Esophagus muscularis mucosa (tissue), 4 donors: ENCODE results near the gene OAS2. TPM values are rescaled to one million over a fixed set of nuclear protein-coding genes. Genes with fewer than 3 reads are reported as not detected.

ENCODE experiments used
- DNase-seq: peaks from one replicate; pipeline ENCODE4 v3.0.0-alpha.2; 2017; ENCODE audit errors: extremely low spot score
- H3K27ac ChIP-seq, 4 donors: fragments of 200-600 bp; sonication (generic); replicated peaks in 1 of 4; 1 replicate in 3 of 4; 2 replicates in 1 of 4; pipeline ENCODE4 v1.5.1; 2016 to 2019; ENCODE audit warnings: mild to moderate bottlenecking in 1 of 4
- H3K27me3 ChIP-seq, 4 donors: fragments of 200-600 bp; sonication (generic); one replicate each; pipeline versions ENCODE4 v1.5.1 to v1.6.0; 2016 to 2019
- H3K36me3 ChIP-seq, 4 donors: fragments of 200-600 bp; sonication (generic); one replicate each; pipeline ENCODE4 v1.5.1; 2016 to 2019
- H3K4me1 ChIP-seq, 4 donors: fragments of 200-600 bp; sonication (generic); one replicate each; pipeline ENCODE4 v1.5.1; 2016 to 2019
- H3K4me3 ChIP-seq, 4 donors: fragments of 200-600 bp; sonication (generic); 1 replicate in 2 of 4; 2 replicates in 2 of 4; pipeline ENCODE4 v1.5.1; 2016 to 2019; ENCODE audit warnings: mild to moderate bottlenecking in 4 of 4, moderate library complexity in 1 of 4
- H3K9me3 ChIP-seq, 4 donors: fragments of 200-600 bp; sonication (generic); 1 replicate in 3 of 4; 2 replicates in 1 of 4; pipeline ENCODE4 v1.5.1; 2016 to 2019
- CTCF ChIP-seq, 3 experiments: fragments of 200-600 bp in 2 of 3; fragments of 450-650 bp in 1 of 3; sonication (generic) in 2 of 3; IDR thresholded peaks; one replicate each; pipeline ENCODE4 v1.5.1; 2017 to 2019; ENCODE audit warnings: antibody characterized with exemption in 3 of 3, mild to moderate bottlenecking in 2 of 3, moderate library complexity in 1 of 3
- EP300 ChIP-seq: sonication (generic); formaldehyde crosslinking; IDR thresholded peaks from one replicate; pipeline ENCODE4 v1.6.1; 2017; ENCODE audit warnings: antibody characterized with exemption
- POLR2A ChIP-seq: fragments of 450-650 bp; IDR thresholded peaks from one replicate; pipeline ENCODE4 v1.6.1; 2017; ENCODE audit warnings: antibody characterized with exemption, moderate library complexity, mild to moderate bottlenecking, low read depth
- POLR2AphosphoS5 ChIP-seq, 2 donors: sonication (generic); formaldehyde crosslinking; IDR thresholded peaks; one replicate each; pipeline ENCODE4 v1.6.1; 2017; ENCODE audit warnings: antibody characterized with exemption in 2 of 2
- WGBS: methylation state at CpG from one replicate; pipeline ENCODE4 v1.1.5; 2018; 5-methylcytosine and 5-hydroxymethylcytosine counted together
- intact Hi-C: fragments of 100-400 bp; cut with DNase I; formaldehyde crosslinking; loops from one replicate; pipeline ENCODE4 v1.15.1; 2023
- total RNA-seq, 4 donors: library from RNA; depleted of rRNA; stranded (reverse); fragments of >200 nt; gene quantifications; one replicate each; pipeline versions ENCODE4 v1.1.0 to v1.2.1, GENCODE V29; 2016

OAS2 gene
- total RNA-seq, 4 donors from 2014 or later, result 4.8 to 9.1 (median 7.4) TPM

- peaks cover 0 to 73% (median 22%) of the 10 kb centered on the region in 4 donors for H3K27me3 ChIP-seq
- no peaks in the 10 kb centered on the region for H3K36me3 ChIP-seq
- no peaks in the 10 kb centered on the region for H3K9me3 ChIP-seq
- 53% methylated on average over 11 of the region's 13 CpGs for WGBS
- peaks cover 7 to 19% (median 15%) of the 10 kb centered on the region in 4 donors for H3K4me1 ChIP-seq
- H3K4me3 ChIP-seq, result peak overlapping the region in 2 of 4 donors; percentile 54 to 60
- TF ChIP-seq POLR2A (no peak), EP300 (no peak), CTCF (IDR thresholded peaks at IDR 0.05) (no peak), POLR2AphosphoS5 (IDR thresholded peaks at IDR 0.05) (no peak)
- no peak overlapping the region for H3K27ac ChIP-seq
- DNase-seq, result no peak
- intact Hi-C loops, result no loop called here
These were observed 77.5 kb downstream of the OAS2 start for GRCh38 chr12:113055594-113056380.

- H3K4me1 ChIP-seq, result peaks cover 7 to 19% (median 15%) of the 10 kb centered on the region in 4 donors
- DNase-seq, result no peak
- WGBS, result 12% methylated on average over 7 of the region's 8 CpGs
- no peaks in the 10 kb centered on the region for H3K9me3 ChIP-seq
- intact Hi-C loops, result no loop called here
- peaks cover 0 to 76% (median 22%) of the 10 kb centered on the region in 4 donors for H3K27me3 ChIP-seq
- H3K36me3 ChIP-seq, result no peaks in the 10 kb centered on the region
- no peak overlapping the region for H3K27ac ChIP-seq
- peak overlapping the region; percentile 48 to 60 (median 53) for H3K4me3 ChIP-seq
- TF ChIP-seq POLR2A (no peak), CTCF (IDR thresholded peaks at IDR 0.05) (no peak), POLR2AphosphoS5 (IDR thresholded peaks at IDR 0.05) (no peak), EP300 (no peak)
These were observed 78.0 kb downstream of the OAS2 start for GRCh38 chr12:113056381-113056630.

- TF ChIP-seq EP300 (no peak), POLR2AphosphoS5 (IDR thresholded peaks at IDR 0.05) (no peak), CTCF (IDR thresholded peaks at IDR 0.05) (no peak), POLR2A (no peak)
- DNase-seq, result no peak
- H3K4me3 ChIP-seq, result peak within 1 kb of the TSS; percentile 48 to 60 (median 53)
- peaks cover 7 to 19% (median 15%) of the 10 kb centered on the region in 4 donors for H3K4me1 ChIP-seq
- peaks cover 0 to 78% (median 22%) of the 10 kb centered on the region in 4 donors for H3K27me3 ChIP-seq
- intact Hi-C loops, result no loop called here
- no peaks in the 10 kb centered on the region for H3K36me3 ChIP-seq
- no peak within 1 kb of the TSS for H3K27ac ChIP-seq
- 0% methylated on average over 11 of the region's 94 CpGs for WGBS
- H3K9me3 ChIP-seq, result no peaks in the 10 kb centered on the region
These were observed 78.5 kb downstream of the OAS2 start, which contains the start of gene DTX1 for GRCh38 chr12:113056631-113057488. TSS of gene DTX1 (plus strand) at chr12:113056730. CDS start at chr12:113058193, 1,463 bp downstream.

- Histone ChIP-seq H3K36me3 (no peaks in the 10 kb centered on the region), H3K4me1 (peaks cover 7 to 19% (median 15%) of the 10 kb centered on the region in 4 donors), H3K27ac (no peak overlapping the region), H3K27me3 (peaks cover 0 to 74% (median 23%) of the 10 kb centered on the region in 4 donors), H3K9me3 (no peaks in the 10 kb centered on the region), H3K4me3 (peak overlapping the region; percentile 48 to 60 (median 53))
- 74% methylated on average over 35 of the region's 44 CpGs for WGBS
- DNase-seq, result no peak
- intact Hi-C loops, result no loop called here
- no peak for TF ChIP-seq POLR2A
- TF ChIP-seq CTCF (IDR thresholded peaks at IDR 0.05), result no peak
- no peak for TF ChIP-seq POLR2AphosphoS5 (IDR thresholded peaks at IDR 0.05)
- no peak for TF ChIP-seq EP300
These were observed 79.5 kb downstream of the OAS2 start for GRCh38 chr12:113057565-113058485.
